Measurements from ENCODE around the gene VWA3B.
A peak's percentile ranks its signal among the peaks of the same experiment; 100 is the strongest.

The VWA3B gene

DNA sequence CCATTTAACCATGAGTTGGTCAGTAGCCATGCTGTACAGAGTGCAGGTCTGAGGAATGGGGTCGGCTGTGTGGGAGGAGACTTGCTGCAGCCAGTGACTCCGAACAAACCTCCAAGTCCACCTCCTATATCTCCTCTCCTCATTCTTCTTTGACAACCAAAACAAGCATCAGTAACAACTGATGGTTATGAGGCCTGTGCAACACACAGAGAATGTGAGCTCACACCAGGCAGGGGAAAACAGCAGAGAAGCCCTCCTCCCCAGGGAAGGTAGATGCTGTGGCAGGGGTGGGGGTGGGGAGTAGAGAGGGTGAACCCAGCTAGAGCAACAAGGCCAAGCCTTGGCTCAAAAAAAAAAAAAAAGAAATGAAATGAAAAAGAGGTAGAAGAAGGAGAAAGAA lies 247.0 kb downstream of the VWA3B start:
- peak overlapping the region; percentile 9 for H3K4me3 ChIP-seq (ENCODE audit: insufficient read length, low read depth)
- no peak for TF ChIP-seq ZNF274 (IDR thresholded peaks at IDR 0.05; ENCODE audit: low read depth, low read length)
- TF ChIP-seq YY1 (IDR thresholded peaks at IDR 0.05; ENCODE audit: insufficient read depth, insufficient read length): no peak
- TF ChIP-seq SUZ12 (IDR thresholded peaks at IDR 0.05; ENCODE audit: extremely low read depth, insufficient read depth, insufficient read length): no peak
- no peaks in the 10 kb centered on the region for H3K36me3 ChIP-seq (ENCODE audit: insufficient read depth, insufficient read length, low read length)
- H3K9me3 ChIP-seq (ENCODE audit: insufficient read depth, low read length): peaks cover 1% of the 10 kb centered on the region; the same call in 1 of the 2 replicates
- peaks cover 3% of the 10 kb centered on the region for H3K4me1 ChIP-seq (ENCODE audit: insufficient read depth, insufficient read length)
- peaks cover 12% of the 10 kb centered on the region for H3K27me3 ChIP-seq (ENCODE audit: insufficient read depth, insufficient read length)
- no peak for DNase-seq (ENCODE audit: low read depth, low spot score)
- H3K9ac ChIP-seq (ENCODE audit: insufficient read length, low read depth): peak overlapping the region; percentile 69

GRCh38 chr2:98334439-98335078 lies 247.6 kb downstream of the VWA3B start:
- Histone ChIP-seq H3K36me3 (ENCODE audit: insufficient read depth, insufficient read length, low read length) (no peaks in the 10 kb centered on the region), H3K9ac (ENCODE audit: insufficient read length, low read depth) (no peak overlapping the region), H3K4me3 (ENCODE audit: insufficient read length, low read depth) (no peak overlapping the region), H3K9me3 (ENCODE audit: insufficient read depth, low read length) (no peaks in the 10 kb centered on the region), H3K27me3 (ENCODE audit: insufficient read depth, insufficient read length) (peaks cover 13% of the 10 kb centered on the region), H3K4me1 (ENCODE audit: insufficient read depth, insufficient read length) (peaks cover 4% of the 10 kb centered on the region)
- no peak for TF ChIP-seq ZNF274 (IDR thresholded peaks at IDR 0.05; ENCODE audit: low read depth, low read length)
- no peak for TF ChIP-seq YY1 (IDR thresholded peaks at IDR 0.05; ENCODE audit: insufficient read depth, insufficient read length)
- no peak for TF ChIP-seq SUZ12 (IDR thresholded peaks at IDR 0.05; ENCODE audit: extremely low read depth, insufficient read depth, insufficient read length)
- DNase-seq (ENCODE audit: low read depth, low spot score): peak; percentile 70

DNA sequence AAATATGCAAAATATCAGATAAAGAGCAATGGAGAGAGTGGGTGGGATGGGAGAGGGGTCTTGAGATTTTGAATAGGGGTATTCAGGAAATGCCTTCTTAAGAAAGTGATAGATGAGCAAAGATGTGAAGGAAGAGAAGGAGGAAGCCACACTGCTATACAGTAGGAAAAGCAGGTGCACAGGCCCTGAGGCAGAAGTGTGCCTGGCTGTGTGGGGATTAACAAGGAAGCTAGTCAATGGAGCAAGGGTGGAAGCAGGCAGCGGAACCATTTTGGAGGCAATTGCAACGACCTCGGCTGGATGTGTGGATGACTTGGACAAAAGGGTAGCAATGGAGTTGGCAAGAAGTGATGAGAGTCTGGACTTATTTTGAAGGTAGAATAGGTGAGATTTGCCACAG lies 248.3 kb downstream of the VWA3B start:
- no peak overlapping the region for H3K4me3 ChIP-seq (ENCODE audit: insufficient read length, low read depth)
- peaks cover 6% of the 10 kb centered on the region for H3K4me1 ChIP-seq (ENCODE audit: insufficient read depth, insufficient read length)
- no peak for DNase-seq (ENCODE audit: low read depth, low spot score)
- no peak overlapping the region for H3K9ac ChIP-seq (ENCODE audit: insufficient read length, low read depth)
- TF ChIP-seq SUZ12 (IDR thresholded peaks at IDR 0.05; ENCODE audit: extremely low read depth, insufficient read depth, insufficient read length) (no peak), ZNF274 (IDR thresholded peaks at IDR 0.05; ENCODE audit: low read depth, low read length) (no peak), YY1 (IDR thresholded peaks at IDR 0.05; ENCODE audit: insufficient read depth, insufficient read length) (no peak)
- H3K36me3 ChIP-seq (ENCODE audit: insufficient read depth, insufficient read length, low read length): no peaks in the 10 kb centered on the region
- no peaks in the 10 kb centered on the region for H3K9me3 ChIP-seq (ENCODE audit: insufficient read depth, low read length)
- peaks cover 18% of the 10 kb centered on the region for H3K27me3 ChIP-seq (ENCODE audit: insufficient read depth, insufficient read length)

GRCh38 chr2:98341241-98341640 lies 254.3 kb downstream of the VWA3B start:
- no peak overlapping the region for H3K9ac ChIP-seq (ENCODE audit: insufficient read length, low read depth)
- H3K4me3 ChIP-seq (ENCODE audit: insufficient read length, low read depth): no peak overlapping the region
- no peaks in the 10 kb centered on the region for H3K36me3 ChIP-seq (ENCODE audit: insufficient read depth, insufficient read length, low read length)
- H3K27me3 ChIP-seq (ENCODE audit: insufficient read depth, insufficient read length): peaks cover 51% of the 10 kb centered on the region
- no peak for TF ChIP-seq ZNF274 (IDR thresholded peaks at IDR 0.05; ENCODE audit: low read depth, low read length)
- no peak for TF ChIP-seq YY1 (IDR thresholded peaks at IDR 0.05; ENCODE audit: insufficient read depth, insufficient read length)
- no peak for TF ChIP-seq SUZ12 (IDR thresholded peaks at IDR 0.05; ENCODE audit: extremely low read depth, insufficient read depth, insufficient read length)
- peaks cover 4% of the 10 kb centered on the region for H3K4me1 ChIP-seq (ENCODE audit: insufficient read depth, insufficient read length)
- no peaks in the 10 kb centered on the region for H3K9me3 ChIP-seq (ENCODE audit: insufficient read depth, low read length)
- no peak for DNase-seq (ENCODE audit: low read depth, low spot score)

DNA sequence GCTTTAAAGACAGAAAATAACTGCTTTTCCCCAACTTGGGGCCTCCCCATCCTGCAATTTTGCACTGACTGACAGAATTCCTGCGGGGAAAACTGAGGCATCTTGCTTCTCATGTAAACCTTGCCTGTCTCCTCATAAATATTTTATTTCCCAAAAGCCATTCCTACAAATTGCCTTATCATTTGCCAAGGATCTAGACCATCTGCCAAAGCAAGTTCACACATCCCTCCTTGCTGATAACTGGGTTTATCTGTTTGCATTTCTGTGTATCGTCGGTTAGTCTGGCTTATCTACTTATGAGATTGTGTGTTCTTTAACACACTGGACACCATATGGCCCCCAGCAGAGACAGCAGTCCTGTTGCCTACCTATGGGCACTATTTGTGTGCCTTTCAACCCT lies 256.3 kb downstream of the VWA3B start:
- H3K9ac ChIP-seq (ENCODE audit: insufficient read length, low read depth): no peak overlapping the region
- no peaks in the 10 kb centered on the region for H3K36me3 ChIP-seq (ENCODE audit: insufficient read depth, insufficient read length, low read length)
- H3K4me1 ChIP-seq (ENCODE audit: insufficient read depth, insufficient read length): peaks cover 11% of the 10 kb centered on the region
- H3K27me3 ChIP-seq (ENCODE audit: insufficient read depth, insufficient read length): peaks cover 69% of the 10 kb centered on the region
- no peak for TF ChIP-seq ZNF274 (IDR thresholded peaks at IDR 0.05; ENCODE audit: low read depth, low read length)
- no peak for TF ChIP-seq SUZ12 (IDR thresholded peaks at IDR 0.05; ENCODE audit: extremely low read depth, insufficient read depth, insufficient read length)
- TF ChIP-seq YY1 (IDR thresholded peaks at IDR 0.05; ENCODE audit: insufficient read depth, insufficient read length): no peak
- H3K9me3 ChIP-seq (ENCODE audit: insufficient read depth, low read length): no peaks in the 10 kb centered on the region
- no peak overlapping the region for H3K4me3 ChIP-seq (ENCODE audit: insufficient read length, low read depth)
- DNase-seq (ENCODE audit: low read depth, low spot score): no peak

GRCh38 chr2:98346311-98347236 lies 259.6 kb downstream of the VWA3B start, which contains the start of gene CNGA3:
TSS of gene CNGA3 (plus strand) at chr2:98346456. CDS start at chr2:98369976, 23,520 bp downstream.
- DNase-seq (ENCODE audit: low read depth, low spot score): no peak

More at GRCh38 chr2:98346311-98347236, 259.6 kb downstream of the VWA3B start, which contains the start of gene CNGA3:
- Histone ChIP-seq H3K9me3 (ENCODE audit: insufficient read depth, low read length) (no peaks in the 10 kb centered on the region; the same call in 1 of the 2 replicates), H3K4me3 (ENCODE audit: insufficient read length, low read depth) (peak within 1 kb of the TSS; percentile 51), H3K36me3 (ENCODE audit: insufficient read depth, insufficient read length, low read length) (no peaks in the 10 kb centered on the region), H3K9ac (ENCODE audit: insufficient read length, low read depth) (no peak within 1 kb of the TSS), H3K4me1 (ENCODE audit: insufficient read depth, insufficient read length) (peaks cover 14% of the 10 kb centered on the region), H3K27me3 (ENCODE audit: insufficient read depth, insufficient read length) (peaks cover 88% of the 10 kb centered on the region)
- no peak for TF ChIP-seq SUZ12 (IDR thresholded peaks at IDR 0.05; ENCODE audit: extremely low read depth, insufficient read depth, insufficient read length)
- no peak for TF ChIP-seq YY1 (IDR thresholded peaks at IDR 0.05; ENCODE audit: insufficient read depth, insufficient read length)
- no peak for TF ChIP-seq ZNF274 (IDR thresholded peaks at IDR 0.05; ENCODE audit: low read depth, low read length)

All from NT2/D1 (cell line).